Measurements from ENCODE around the gene NUDCD3.
A peak's percentile ranks its signal among the peaks of the same experiment; 100 is the strongest.

Gene NUDCD3

GRCh38 chr7:44477063-44477830, 13.2 kb downstream of the NUDCD3 start:
- peak; percentile 6 for DNase-seq

- DNase-seq: no peak
Measured at GRCh38 chr7:44476313-44476712, 14.1 kb downstream of the NUDCD3 start.

- DNase-seq: no peak
Measured at GRCh38 chr7:44473295-44473694, 17.2 kb downstream of the NUDCD3 start.

GRCh38 chr7:44472843-44473242, 17.6 kb downstream of the NUDCD3 start:
- no peak for DNase-seq

- DNase-seq: no peak
Measured at GRCh38 chr7:44471850-44472249, 18.6 kb downstream of the NUDCD3 start.

- DNase-seq: no peak
Measured at GRCh38 chr7:44471436-44471835, 19.0 kb downstream of the NUDCD3 start.

GRCh38 chr7:44470628-44471245, 19.7 kb downstream of the NUDCD3 start:
- DNase-seq: no peak

GRCh38 chr7:44470135-44470479, 20.4 kb downstream of the NUDCD3 start:
- no peak for DNase-seq

- DNase-seq: no peak
Measured at GRCh38 chr7:44469461-44470134, 20.9 kb downstream of the NUDCD3 start.

- no peak for DNase-seq
Measured at GRCh38 chr7:44467217-44467548, 23.3 kb downstream of the NUDCD3 start.

GRCh38 chr7:44466300-44467216, 23.9 kb downstream of the NUDCD3 start:
- no peak for DNase-seq

GRCh38 chr7:44465490-44465889, 25.0 kb downstream of the NUDCD3 start:
- DNase-seq: no peak

- DNase-seq: no peak
Measured at GRCh38 chr7:44463169-44463808, 27.2 kb downstream of the NUDCD3 start.

GRCh38 chr7:44461387-44461786, 29.1 kb downstream of the NUDCD3 start:
- no peak for DNase-seq

GRCh38 chr7:44460325-44460724, 30.1 kb downstream of the NUDCD3 start:
- no peak for DNase-seq

- no peak for DNase-seq
Measured at GRCh38 chr7:44455155-44455554, 35.3 kb downstream of the NUDCD3 start.

GRCh38 chr7:44454348-44454747, 36.1 kb downstream of the NUDCD3 start:
- no peak for DNase-seq

GRCh38 chr7:44451123-44451522, 39.3 kb downstream of the NUDCD3 start:
- DNase-seq: no peak

- DNase-seq: no peak
Measured at GRCh38 chr7:44449584-44449928, 40.9 kb downstream of the NUDCD3 start.

GRCh38 chr7:44448922-44449583, 41.4 kb downstream of the NUDCD3 start:
- no peak for DNase-seq

GRCh38 chr7:44447874-44448425, 42.5 kb downstream of the NUDCD3 start:
- DNase-seq: no peak

Measured in NCI-H2227 treated with DMSO at 0.1 percent for 48 hours (cell line).